ENCODE measurements around the gene MMP11. TPM values are rescaled to one million over a fixed set of nuclear protein-coding genes. Genes with fewer than 3 reads are reported as not detected.
A peak's percentile ranks its signal among the peaks of the same experiment; 100 is the strongest.

Gene MMP11
- polyA plus RNA-seq, 1 experiment: 38.1 TPM

DNA sequence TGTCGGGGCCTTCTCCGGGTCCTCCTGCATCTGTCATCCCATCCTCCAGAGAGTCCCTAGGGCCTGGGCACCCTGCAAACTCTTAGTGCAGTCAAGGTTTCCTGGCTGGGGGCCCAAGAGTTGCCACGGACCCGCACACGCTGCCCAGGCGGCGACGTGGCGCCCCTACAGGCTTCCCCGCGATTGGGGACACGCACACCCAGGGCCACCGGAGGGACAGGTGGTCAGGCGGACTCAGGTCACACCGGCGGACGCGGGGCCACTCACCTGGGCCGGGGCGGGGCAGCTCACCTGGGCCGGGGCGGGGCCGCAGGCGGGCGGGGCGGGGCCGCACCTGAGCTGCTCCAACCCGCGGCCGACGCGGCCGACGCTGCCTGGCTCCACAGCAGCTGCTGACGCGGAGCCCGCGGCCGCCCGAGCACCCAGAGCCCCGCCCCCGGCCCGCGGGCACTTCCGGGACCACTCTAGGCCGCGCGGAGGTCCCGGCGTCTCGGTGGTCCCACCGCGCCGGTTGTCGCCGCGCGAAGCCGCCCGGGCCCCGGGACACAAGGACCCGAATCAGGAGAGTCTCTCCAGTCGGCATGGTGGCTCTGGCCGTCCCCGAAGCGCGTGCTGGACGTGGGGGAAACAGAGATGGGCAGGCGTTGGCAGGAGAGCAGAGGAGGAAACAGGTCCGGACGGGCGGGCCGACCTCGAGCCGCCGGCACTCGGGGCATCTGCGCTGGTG is 21.8 kb upstream of the MMP11 start, which contains the start of gene ZNF70:
Gene ZNF70, minus strand, starts transcription at position 399 of the 727 bp plus-strand sequence. CDS start 5,972 bp downstream, outside the sequence.
- Histone ChIP-seq H3K27me3 (ENCODE audit: control insufficient read depth, insufficient read depth, low read length) (no peaks in the 10 kb centered on the region), H3K36me3 (ENCODE audit: control insufficient read depth, insufficient read depth, low read length) (no peaks in the 10 kb centered on the region), H3K4me3 (ENCODE audit: low read depth, low read length) (peak within 1 kb of the TSS; percentile 76)
- CTCF ChIA-PET: interaction anchor here (0.9 kb wide), 3 partner anchors 12 to 34 kb away, joined by 3 to 5 read pairs (median 3); partner anchors contain the start of gene C22orf15
- no peak for DNase-seq (ENCODE audit: low read depth)
- TF ChIP-seq, protein P1, sequence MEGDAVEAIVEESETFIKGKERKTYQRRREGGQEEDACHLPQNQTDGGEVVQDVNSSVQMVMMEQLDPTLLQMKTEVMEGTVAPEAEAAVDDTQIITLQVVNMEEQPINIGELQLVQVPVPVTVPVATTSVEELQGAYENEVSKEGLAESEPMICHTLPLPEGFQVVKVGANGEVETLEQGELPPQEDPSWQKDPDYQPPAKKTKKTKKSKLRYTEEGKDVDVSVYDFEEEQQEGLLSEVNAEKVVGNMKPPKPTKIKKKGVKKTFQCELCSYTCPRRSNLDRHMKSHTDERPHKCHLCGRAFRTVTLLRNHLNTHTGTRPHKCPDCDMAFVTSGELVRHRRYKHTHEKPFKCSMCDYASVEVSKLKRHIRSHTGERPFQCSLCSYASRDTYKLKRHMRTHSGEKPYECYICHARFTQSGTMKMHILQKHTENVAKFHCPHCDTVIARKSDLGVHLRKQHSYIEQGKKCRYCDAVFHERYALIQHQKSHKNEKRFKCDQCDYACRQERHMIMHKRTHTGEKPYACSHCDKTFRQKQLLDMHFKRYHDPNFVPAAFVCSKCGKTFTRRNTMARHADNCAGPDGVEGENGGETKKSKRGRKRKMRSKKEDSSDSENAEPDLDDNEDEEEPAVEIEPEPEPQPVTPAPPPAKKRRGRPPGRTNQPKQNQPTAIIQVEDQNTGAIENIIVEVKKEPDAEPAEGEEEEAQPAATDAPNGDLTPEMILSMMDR (IDR thresholded peaks at IDR 0.05; ENCODE audit: insufficient read depth, low read depth, low read length): peak; percentile 30
- POLR2A ChIA-PET: no interaction called here

- POLR2A ChIA-PET: no interaction called here
- no peak for DNase-seq (ENCODE audit: low read depth)
- TF ChIP-seq, protein P1 (IDR thresholded peaks at IDR 0.05; ENCODE audit: insufficient read depth, low read depth, low read length): no peak
These were observed 21.1 kb upstream of the MMP11 start for GRCh38 chr22:23751441-23751996.

DNA sequence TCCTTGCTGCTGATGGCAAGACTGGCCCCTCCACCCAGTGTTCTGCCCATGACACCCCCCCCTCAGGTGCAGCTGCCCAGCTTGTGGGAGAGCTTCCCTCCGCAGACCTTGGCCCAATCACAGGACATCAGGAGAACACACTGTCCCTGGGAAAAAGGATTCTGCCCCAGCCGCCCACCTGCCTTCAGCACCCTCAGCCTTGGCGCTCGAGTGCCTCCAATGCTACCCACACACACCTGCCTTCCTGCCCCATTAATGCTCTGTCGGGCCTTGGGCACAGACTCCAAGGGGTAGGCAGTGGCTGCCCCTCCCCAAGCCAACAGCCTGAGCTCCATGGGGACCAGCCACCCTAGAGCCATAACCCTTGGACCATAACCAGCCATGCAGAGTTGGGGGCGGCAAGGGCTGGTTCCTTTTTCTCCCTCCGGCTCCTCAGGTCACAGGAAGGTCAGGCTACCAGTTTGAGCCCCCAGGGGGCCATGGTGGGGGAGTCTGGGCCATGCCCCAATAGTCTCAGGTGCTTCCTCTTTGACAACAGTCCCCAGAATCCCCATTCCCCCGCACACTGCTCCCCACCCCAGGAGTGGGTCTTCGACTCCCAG is 20.5 kb upstream of the MMP11 start:
- Histone ChIP-seq H3K27me3 (ENCODE audit: control insufficient read depth, insufficient read depth, low read length) (no peaks in the 10 kb centered on the region), H3K36me3 (ENCODE audit: control insufficient read depth, insufficient read depth, low read length) (no peaks in the 10 kb centered on the region), H3K4me3 (ENCODE audit: low read depth, low read length) (no peak overlapping the region)
- TF ChIP-seq, protein P1 (IDR thresholded peaks at IDR 0.05; ENCODE audit: insufficient read depth, low read depth, low read length): no peak
- POLR2A ChIA-PET: no interaction called here
- CTCF ChIA-PET: interaction anchor here (0.6 kb wide), 1 partner anchor 503 kb away, joined by 3 read pairs; no protein-coding TSS in a partner anchor
- DNase-seq (ENCODE audit: low read depth): no peak

More at GRCh38 chr22:23751441-23751996, 21.1 kb upstream of the MMP11 start:
- Histone ChIP-seq H3K4me3 (ENCODE audit: low read depth, low read length) (peak overlapping the region; percentile 76), H3K27me3 (ENCODE audit: control insufficient read depth, insufficient read depth, low read length) (no peaks in the 10 kb centered on the region), H3K36me3 (ENCODE audit: control insufficient read depth, insufficient read depth, low read length) (no peaks in the 10 kb centered on the region)
- CTCF ChIA-PET: interaction anchor here (0.9 kb wide), 3 partner anchors 11 to 35 kb away, joined by 3 to 5 read pairs (median 3); partner anchors contain the start of gene C22orf15

- TF ChIP-seq, protein P1 (IDR thresholded peaks at IDR 0.05; ENCODE audit: insufficient read depth, low read depth, low read length): no peak
- POLR2A ChIA-PET: no interaction called here
- H3K36me3 ChIP-seq (ENCODE audit: control insufficient read depth, insufficient read depth, low read length): no peaks in the 10 kb centered on the region
- DNase-seq (ENCODE audit: low read depth): no peak
- H3K27me3 ChIP-seq (ENCODE audit: control insufficient read depth, insufficient read depth, low read length): no peaks in the 10 kb centered on the region
- CTCF ChIA-PET: interaction anchor here (0.6 kb wide), 1 partner anchor 503 kb away, joined by 3 read pairs; no protein-coding TSS in a partner anchor
- no peak overlapping the region for H3K4me3 ChIP-seq (ENCODE audit: low read depth, low read length)
These were observed 19.9 kb upstream of the MMP11 start for GRCh38 chr22:23752750-23753149.

DNA sequence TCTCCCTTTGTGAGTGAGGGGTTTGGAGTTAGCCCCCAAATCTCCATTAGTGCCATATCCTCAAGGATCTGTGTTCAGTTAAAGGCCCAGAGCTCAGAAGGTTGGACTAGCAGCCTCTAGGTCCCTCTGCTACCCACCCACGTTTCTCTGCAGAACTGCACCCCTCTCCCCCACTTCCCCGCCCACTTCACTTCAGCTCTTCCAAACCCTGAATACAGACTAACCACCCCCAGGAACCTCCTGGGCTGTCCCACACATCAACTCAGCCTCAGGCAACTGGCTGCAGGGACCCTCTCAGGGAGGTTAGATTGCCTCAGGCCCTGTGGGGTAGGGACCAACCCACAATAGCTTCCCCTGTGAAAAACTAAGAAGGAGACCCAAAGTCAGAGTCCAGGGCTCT is 19.3 kb upstream of the MMP11 start:
- ChIA-PET POLR2A (no interaction called here), CTCF (no interaction called here)
- Histone ChIP-seq H3K36me3 (ENCODE audit: control insufficient read depth, insufficient read depth, low read length) (no peaks in the 10 kb centered on the region), H3K4me3 (ENCODE audit: low read depth, low read length) (no peak overlapping the region), H3K27me3 (ENCODE audit: control insufficient read depth, insufficient read depth, low read length) (no peaks in the 10 kb centered on the region)
- TF ChIP-seq, protein P1 (IDR thresholded peaks at IDR 0.05; ENCODE audit: insufficient read depth, low read depth, low read length): no peak
- DNase-seq (ENCODE audit: low read depth): no peak

Data from BJ (cell line).